Cardiac muscle cell (in vitro differentiated cells and primary cell): ENCODE data around the gene PDZRN4. TPM values are rescaled to one million over a fixed set of nuclear protein-coding genes. Genes with fewer than 3 reads are reported as not detected.

ENCODE experiments used
- DNase-seq, 2 donors: peaks; one replicate each; pipeline versions ENCODE4 v3.0.0 to v3.0.0-alpha.2; 2010 to 2017; ENCODE audit warnings: low read depth in 1 of 2, low spot score in 1 of 2
- H3K27ac ChIP-seq: fragments of 200-600 bp; sonication (generic); 2 replicates; pipeline ENCODE4 v1.5.1; 2016
- H3K27me3 ChIP-seq: fragments of 200-600 bp; sonication (generic); 2 replicates; pipeline ENCODE4 v1.6.0; 2016; ENCODE audit warnings: control low read depth
- H3K36me3 ChIP-seq: fragments of 200-600 bp; sonication (generic); 2 replicates; pipeline ENCODE4 v1.5.1; 2016; ENCODE audit warnings: control low read depth
- H3K4me1 ChIP-seq: fragments of 200-600 bp; sonication (generic); 2 replicates; pipeline ENCODE4 v1.8.1; 2017; ENCODE audit warnings: low read depth, mild to moderate bottlenecking, mixed run types
- H3K4me3 ChIP-seq: fragments of 200-600 bp; sonication (generic); 2 replicates; pipeline ENCODE4 v1.5.1; 2016; ENCODE audit warnings: mild to moderate bottlenecking
- H3K9me3 ChIP-seq: fragments of 200-600 bp; sonication (generic); 2 replicates; pipeline ENCODE4 v1.5.1; 2017; ENCODE audit warnings: low read depth, mild to moderate bottlenecking, control low read depth
- polyA plus RNA-seq: library from polyadenylated mRNA; unstranded; fragments of >200 nt; fragmentation: Nextera tagmentation; extraction: Ambion mirVana; gene quantifications from 2 replicates; pipeline ENCODE4 v1.2.1, GENCODE V29; 2016
- total RNA-seq: library from RNA; depleted of rRNA; stranded (reverse); fragments of >200 nt; gene quantifications from 2 replicates; pipeline ENCODE4 v1.2.3, GENCODE V29; 2016
- TF ChIP-seq, protein P1 (sequence below): IDR thresholded peaks from 2 replicates; pipeline ENCODE4 v1.5.1; 2012; ENCODE audit warnings: low read depth, mild to moderate bottlenecking, low read length

Gene PDZRN4
- total and polyA plus RNA-seq, 2 experiments from 2014 or later = 2.9 to 5.0 TPM

GRCh38 chr12:41225179-41225578, 37.1 kb downstream of the PDZRN4 start:
- no peak overlapping the region for H3K4me3 ChIP-seq
- H3K9me3 ChIP-seq = no peaks in the 10 kb centered on the region
- H3K27ac ChIP-seq = no peak overlapping the region
- no peak for DNase-seq
- TF ChIP-seq, protein P1, sequence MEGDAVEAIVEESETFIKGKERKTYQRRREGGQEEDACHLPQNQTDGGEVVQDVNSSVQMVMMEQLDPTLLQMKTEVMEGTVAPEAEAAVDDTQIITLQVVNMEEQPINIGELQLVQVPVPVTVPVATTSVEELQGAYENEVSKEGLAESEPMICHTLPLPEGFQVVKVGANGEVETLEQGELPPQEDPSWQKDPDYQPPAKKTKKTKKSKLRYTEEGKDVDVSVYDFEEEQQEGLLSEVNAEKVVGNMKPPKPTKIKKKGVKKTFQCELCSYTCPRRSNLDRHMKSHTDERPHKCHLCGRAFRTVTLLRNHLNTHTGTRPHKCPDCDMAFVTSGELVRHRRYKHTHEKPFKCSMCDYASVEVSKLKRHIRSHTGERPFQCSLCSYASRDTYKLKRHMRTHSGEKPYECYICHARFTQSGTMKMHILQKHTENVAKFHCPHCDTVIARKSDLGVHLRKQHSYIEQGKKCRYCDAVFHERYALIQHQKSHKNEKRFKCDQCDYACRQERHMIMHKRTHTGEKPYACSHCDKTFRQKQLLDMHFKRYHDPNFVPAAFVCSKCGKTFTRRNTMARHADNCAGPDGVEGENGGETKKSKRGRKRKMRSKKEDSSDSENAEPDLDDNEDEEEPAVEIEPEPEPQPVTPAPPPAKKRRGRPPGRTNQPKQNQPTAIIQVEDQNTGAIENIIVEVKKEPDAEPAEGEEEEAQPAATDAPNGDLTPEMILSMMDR = no peak
- H3K27me3 ChIP-seq = no peaks in the 10 kb centered on the region
- H3K36me3 ChIP-seq = no peaks in the 10 kb centered on the region
- peaks cover 10% of the 10 kb centered on the region for H3K4me1 ChIP-seq

GRCh38 chr12:41228066-41228820, 40.1 kb downstream of the PDZRN4 start:
- Histone ChIP-seq H3K27me3 (no peaks in the 10 kb centered on the region), H3K4me3 (no peak overlapping the region), H3K27ac (no peak overlapping the region), H3K4me1 (peaks cover 10% of the 10 kb centered on the region), H3K9me3 (no peaks in the 10 kb centered on the region), H3K36me3 (no peaks in the 10 kb centered on the region)
- TF ChIP-seq, protein P1 = no peak
- no peak for DNase-seq

DNA sequence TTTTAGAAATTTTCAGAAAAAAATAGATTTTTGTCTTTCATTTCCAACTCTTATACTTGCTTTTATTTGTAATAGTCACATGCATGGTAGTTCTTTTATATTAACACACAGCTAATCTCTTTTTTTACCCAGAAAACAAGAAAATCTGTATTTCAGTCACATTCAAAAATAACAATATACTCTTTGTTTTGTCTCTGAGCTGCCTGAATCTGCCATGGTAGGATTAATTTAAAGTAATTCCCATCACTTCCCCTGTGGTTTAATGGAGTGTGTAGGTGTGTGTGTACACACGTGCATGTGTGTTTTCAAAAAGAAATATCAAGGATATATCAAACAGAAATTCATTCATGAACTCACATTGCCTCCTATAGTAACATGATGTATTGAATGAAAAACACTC, 42.6 kb downstream of the PDZRN4 start:
- H3K27me3 ChIP-seq = no peaks in the 10 kb centered on the region
- H3K36me3 ChIP-seq = no peaks in the 10 kb centered on the region
- no peaks in the 10 kb centered on the region for H3K9me3 ChIP-seq
- H3K4me3 ChIP-seq = no peak overlapping the region
- peaks cover 10% of the 10 kb centered on the region for H3K4me1 ChIP-seq
- H3K27ac ChIP-seq = no peak overlapping the region
- no peak for DNase-seq
- TF ChIP-seq, protein P1 = no peak

GRCh38 chr12:41234692-41235091, 46.6 kb downstream of the PDZRN4 start:
- Histone ChIP-seq H3K4me3 (no peak overlapping the region), H3K36me3 (no peaks in the 10 kb centered on the region), H3K27ac (no peak overlapping the region), H3K9me3 (no peaks in the 10 kb centered on the region), H3K27me3 (no peaks in the 10 kb centered on the region), H3K4me1 (peaks cover 8% of the 10 kb centered on the region)
- DNase-seq = no peak
- TF ChIP-seq, protein P1 = no peak

DNA sequence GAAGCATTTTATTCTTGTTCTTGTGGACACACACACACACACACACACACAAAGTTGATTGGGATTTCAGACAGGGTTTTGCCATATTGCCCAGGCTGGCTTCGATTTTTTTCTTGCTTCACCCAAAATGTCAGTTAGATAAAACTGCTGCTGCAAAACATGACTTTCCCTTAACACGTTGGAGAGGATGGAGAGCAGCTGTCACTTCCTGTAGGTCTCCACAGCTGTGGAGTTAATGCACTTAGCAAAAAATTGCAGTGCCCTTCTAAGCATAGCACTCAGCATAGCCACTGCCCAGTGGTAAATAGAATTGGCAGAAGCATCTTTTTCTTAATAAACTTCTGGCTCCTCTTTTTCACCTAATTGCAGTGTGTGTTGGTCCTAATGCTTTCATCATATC, 54.5 kb downstream of the PDZRN4 start:
- H3K9me3 ChIP-seq = no peaks in the 10 kb centered on the region
- H3K36me3 ChIP-seq = no peaks in the 10 kb centered on the region
- no peak overlapping the region for H3K4me3 ChIP-seq
- H3K4me1 ChIP-seq = no peaks in the 10 kb centered on the region
- no peaks in the 10 kb centered on the region for H3K27me3 ChIP-seq
- H3K27ac ChIP-seq = no peak overlapping the region
- TF ChIP-seq, protein P1 = no peak
- DNase-seq = no peak
